Adrenal gland (tissue), 12 donors: ENCODE data around the gene NUAK2. TPM values are rescaled to one million over a fixed set of nuclear protein-coding genes. Genes with fewer than 3 reads are reported as not detected.

ENCODE experiments used
- DNase-seq, 7 donors: peaks; one replicate each; pipeline ENCODE4 v3.0.0-alpha.2; 2019 to 2020
- H3K27ac ChIP-seq, 5 donors: fragments of 200-600 bp; sonication (generic) in 4 of 5; 1 replicate in 3 of 5; 2 replicates in 2 of 5; pipeline versions ENCODE4 v1.5.1 to v1.8.0; 2016 to 2020; ENCODE audit warnings: mild to moderate bottlenecking in 1 of 5
- H3K27me3 ChIP-seq: fragments of 200-600 bp; 2 replicates; pipeline ENCODE4 v1.8.0; 2021
- H3K36me3 ChIP-seq, 2 donors: fragments of 200-600 bp; replicated peaks in 1 of 2; 1 replicate in 1 of 2; 2 replicates in 1 of 2; pipeline versions ENCODE4 v1.5.1 to v1.8.0; 2018 to 2022
- H3K4me1 ChIP-seq, 2 donors: fragments of 200-600 bp; replicated peaks in 1 of 2; 1 replicate in 1 of 2; 2 replicates in 1 of 2; pipeline versions ENCODE4 v1.5.1 to v1.8.0; 2018 to 2021
- H3K4me3 ChIP-seq, 4 donors: fragments of 200-600 bp; sonication (generic) in 3 of 4; one replicate each; pipeline ENCODE4 v1.5.1; 2016 to 2018
- H3K9me3 ChIP-seq, 3 donors: fragments of 200-600 bp; sonication (generic) in 1 of 3; replicated peaks in 1 of 3; 1 replicate in 2 of 3; 2 replicates in 1 of 3; pipeline versions ENCODE4 v1.5.1 to v1.8.0; 2016 to 2021
- POLR2A ChIP-seq, 2 donors: fragments of 450-650 bp; IDR thresholded peaks; one replicate each; pipeline ENCODE4 v1.6.1; 2017; ENCODE audit warnings: antibody characterized with exemption in 2 of 2, mild to moderate bottlenecking in 2 of 2, moderate library complexity in 1 of 2
- WGBS, 4 donors: extraction: QIAGEN DNeasy Blood & Tissue Kit in 2 of 4; methylation state at CpG; one replicate each; pipeline versions ENCODE4 v1.1.5 to v1.1.7; 2013 to 2017; 5-methylcytosine and 5-hydroxymethylcytosine counted together
- intact Hi-C, 2 donors: fragments of 100-400 bp; cut with DNase I; formaldehyde crosslinking; loops; one replicate each; pipeline versions ENCODE4 v1.14.1 to v1.15.0; 2022 to 2023
- polyA plus RNA-seq, 3 donors: library from polyadenylated mRNA; stranded (reverse); fragments of 200-250 nt in 2 of 3; fragments of 350-450 nt in 1 of 3; fragmentation: Illumina TruSeq in 1 of 3; extraction: RNeasy Lipid Tissue Mini Kit (QIAGEN cat#74804) in 1 of 3; gene quantifications; one replicate each; pipeline ENCODE4 v1.2.3, GENCODE V29; 2013 to 2014
- total RNA-seq, 9 donors: library from RNA; depleted of rRNA in 4 of 9; stranded (reverse); fragments of >200 nt in 4 of 9; fragments of 120-200 nt in 1 of 9; fragmentation: NEBNext Ultra II Directional in 1 of 9; extraction: Animal tissue kit (Norgen Biotek cat#: 25700) in 1 of 9; gene quantifications; one replicate each; pipeline versions ENCODE4 v1.1.0 to v1.2.4, GENCODE V29; 2013 to 2023
- TF ChIP-seq, protein P1 (sequence below), 6 experiments: fragments of 450-650 bp in 4 of 6; fragments of 200-600 bp in 2 of 6; sonication (generic) in 1 of 6; IDR thresholded peaks; 1 replicate in 5 of 6; 2 replicates in 1 of 6; pipeline versions ENCODE4 v1.5.1 to v1.8.0; 2016 to 2021; ENCODE audit warnings: antibody characterized with exemption in 6 of 6, mild to moderate bottlenecking in 2 of 6, moderate library complexity in 1 of 6
- donor health status: healthy with polysubstance abuse.
- donor health status: Bipolar disorder and iron deficiency.
- donor health status: DM: yes; HTN: yes; CAD: no.
- donor health status: DM: no; HTN: no; CAD: no.
- donor health status: DM: no; HTN: no; CAD: no.
- donor health status: DM: yes; HTN: yes; CAD: no.

Gene NUAK2
- total and polyA plus RNA-seq, 12 donors = 0.95 to 9.9 (median 4.0) TPM

DNA sequence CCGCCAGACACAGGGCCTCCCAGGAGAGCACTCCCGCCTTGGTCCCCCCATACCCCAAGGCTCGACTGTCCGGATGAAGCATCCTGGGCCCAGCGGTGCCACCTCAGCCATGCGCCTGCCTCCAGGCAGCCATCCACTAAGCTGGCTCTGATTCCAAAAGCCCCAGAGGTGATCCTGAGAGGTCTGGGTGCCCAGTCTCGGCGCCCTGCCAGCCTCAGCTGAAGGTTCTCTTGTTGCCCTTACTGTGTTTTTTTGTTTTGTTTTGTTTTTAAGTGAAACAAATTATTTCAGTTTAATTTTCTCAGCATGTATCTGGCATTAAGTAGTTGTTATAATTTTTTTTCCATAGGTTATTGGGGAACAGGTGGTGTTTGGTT is 44.9 kb downstream of the NUAK2 start:
- Histone ChIP-seq H3K9me3 (no peaks in the 10 kb centered on the region), H3K27ac (no peak overlapping the region), H3K27me3 (no peaks in the 10 kb centered on the region), H3K4me1 (peaks cover 0 to 12% of the 10 kb centered on the region in 2 donors), H3K36me3 (peaks cover 0 to 3% of the 10 kb centered on the region in 2 donors), H3K4me3 (no peak overlapping the region)
- no peak for DNase-seq
- TF ChIP-seq, protein P1, sequence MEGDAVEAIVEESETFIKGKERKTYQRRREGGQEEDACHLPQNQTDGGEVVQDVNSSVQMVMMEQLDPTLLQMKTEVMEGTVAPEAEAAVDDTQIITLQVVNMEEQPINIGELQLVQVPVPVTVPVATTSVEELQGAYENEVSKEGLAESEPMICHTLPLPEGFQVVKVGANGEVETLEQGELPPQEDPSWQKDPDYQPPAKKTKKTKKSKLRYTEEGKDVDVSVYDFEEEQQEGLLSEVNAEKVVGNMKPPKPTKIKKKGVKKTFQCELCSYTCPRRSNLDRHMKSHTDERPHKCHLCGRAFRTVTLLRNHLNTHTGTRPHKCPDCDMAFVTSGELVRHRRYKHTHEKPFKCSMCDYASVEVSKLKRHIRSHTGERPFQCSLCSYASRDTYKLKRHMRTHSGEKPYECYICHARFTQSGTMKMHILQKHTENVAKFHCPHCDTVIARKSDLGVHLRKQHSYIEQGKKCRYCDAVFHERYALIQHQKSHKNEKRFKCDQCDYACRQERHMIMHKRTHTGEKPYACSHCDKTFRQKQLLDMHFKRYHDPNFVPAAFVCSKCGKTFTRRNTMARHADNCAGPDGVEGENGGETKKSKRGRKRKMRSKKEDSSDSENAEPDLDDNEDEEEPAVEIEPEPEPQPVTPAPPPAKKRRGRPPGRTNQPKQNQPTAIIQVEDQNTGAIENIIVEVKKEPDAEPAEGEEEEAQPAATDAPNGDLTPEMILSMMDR (IDR thresholded peaks at IDR 0.05) = no peak
- TF ChIP-seq POLR2A (IDR thresholded peaks at IDR 0.05) = no peak
- 66 to 98% (median 87%) methylated on average over 6 to 8 of the region's 8 CpGs for WGBS, 4 donors
- intact Hi-C loops = loop anchor here (10.0 kb wide), 2 partner anchors 158 to 218 kb away; no protein-coding TSS in a partner anchor

DNA sequence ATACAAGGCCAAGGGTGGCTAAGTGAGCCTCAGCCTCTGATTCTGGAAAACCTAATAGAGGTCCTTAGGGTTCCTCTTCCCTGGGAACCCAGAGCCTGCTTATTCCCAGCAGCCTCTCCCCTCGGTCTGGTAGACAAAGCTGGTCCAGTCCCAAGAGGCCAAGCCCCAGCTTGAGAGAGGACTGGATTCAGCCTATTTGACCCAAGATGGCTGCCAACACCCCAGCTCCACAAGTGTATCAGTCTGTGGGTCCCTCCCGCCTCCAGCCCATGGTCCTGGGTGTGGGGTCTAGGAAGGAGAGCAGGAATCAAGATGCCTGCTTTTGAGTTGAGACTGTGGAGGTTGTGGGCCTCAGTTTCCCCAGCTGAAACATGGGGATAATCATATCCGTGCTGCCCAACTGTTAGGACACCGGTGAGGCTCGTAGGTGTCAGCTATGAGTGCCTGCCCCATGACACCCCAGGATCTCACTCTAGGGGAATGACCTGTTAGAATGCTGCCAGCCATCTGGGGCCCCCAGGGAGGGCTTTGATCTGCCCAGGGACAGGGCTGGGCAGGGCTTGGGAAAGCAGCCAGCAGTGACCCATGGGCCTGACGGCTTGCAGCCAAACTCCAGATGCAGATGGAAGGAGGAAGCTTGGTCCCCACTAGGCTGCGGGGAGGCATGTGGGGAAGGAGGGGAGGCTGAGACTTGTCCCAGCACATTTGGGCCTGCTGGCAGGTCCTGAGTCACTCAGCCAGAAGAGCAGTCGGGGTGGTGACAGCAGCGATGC is 45.4 kb downstream of the NUAK2 start:
- peaks cover 0 to 8% of the 10 kb centered on the region in 2 donors for H3K36me3 ChIP-seq
- no peak overlapping the region for H3K27ac ChIP-seq
- 70 to 87% (median 86%) methylated on average over 4 to 9 of the region's 9 CpGs for WGBS, 4 donors
- no peaks in the 10 kb centered on the region for H3K9me3 ChIP-seq
- no peak overlapping the region for H3K4me3 ChIP-seq
- H3K27me3 ChIP-seq = no peaks in the 10 kb centered on the region
- no peak for DNase-seq
- no peak for TF ChIP-seq POLR2A (IDR thresholded peaks at IDR 0.05)
- TF ChIP-seq, protein P1 (IDR thresholded peaks at IDR 0.05) = no peak
- intact Hi-C loops = loop anchor here (2.0 to 10.0 kb wide), 3 partner anchors 47 to 219 kb away; no protein-coding TSS in a partner anchor
- H3K4me1 ChIP-seq = peaks cover 0 to 12% of the 10 kb centered on the region in 2 donors

DNA sequence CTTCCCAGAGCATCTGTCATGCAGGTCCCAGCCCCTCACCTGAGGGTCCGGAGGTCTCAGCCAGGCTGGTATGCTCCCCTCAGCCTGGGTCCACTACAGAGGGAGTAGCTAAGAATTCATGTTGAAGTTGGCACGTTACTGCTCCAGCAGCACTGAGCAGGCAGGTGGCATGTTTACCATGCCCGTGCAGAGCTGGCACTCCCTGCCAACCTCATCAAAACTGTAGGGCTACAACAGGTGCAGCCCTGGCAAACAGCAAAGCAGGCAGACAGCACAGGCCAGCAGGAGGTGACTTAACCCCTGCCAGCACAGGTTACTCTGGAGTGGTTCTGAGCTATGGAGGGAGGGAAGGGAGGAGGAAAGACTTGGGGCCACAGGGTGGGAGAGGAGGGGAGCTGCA is 46.4 kb downstream of the NUAK2 start:
- Histone ChIP-seq H3K36me3 (peaks cover 0 to 9% of the 10 kb centered on the region in 2 donors), H3K4me3 (no peak overlapping the region), H3K9me3 (no peaks in the 10 kb centered on the region), H3K27ac (no peak overlapping the region), H3K27me3 (no peaks in the 10 kb centered on the region), H3K4me1 (peaks cover 0 to 12% of the 10 kb centered on the region in 2 donors)
- TF ChIP-seq POLR2A (IDR thresholded peaks at IDR 0.05) = no peak
- TF ChIP-seq, protein P1 (IDR thresholded peaks at IDR 0.05) = no peak
- intact Hi-C loops = loop anchor here (2.0 to 10.0 kb wide), 3 partner anchors 48 to 220 kb away; no protein-coding TSS in a partner anchor
- DNase-seq = no peak
- 72 to 88% (median 84%) methylated on average over 2 to 3 of the region's 3 CpGs for WGBS, 4 donors

DNA sequence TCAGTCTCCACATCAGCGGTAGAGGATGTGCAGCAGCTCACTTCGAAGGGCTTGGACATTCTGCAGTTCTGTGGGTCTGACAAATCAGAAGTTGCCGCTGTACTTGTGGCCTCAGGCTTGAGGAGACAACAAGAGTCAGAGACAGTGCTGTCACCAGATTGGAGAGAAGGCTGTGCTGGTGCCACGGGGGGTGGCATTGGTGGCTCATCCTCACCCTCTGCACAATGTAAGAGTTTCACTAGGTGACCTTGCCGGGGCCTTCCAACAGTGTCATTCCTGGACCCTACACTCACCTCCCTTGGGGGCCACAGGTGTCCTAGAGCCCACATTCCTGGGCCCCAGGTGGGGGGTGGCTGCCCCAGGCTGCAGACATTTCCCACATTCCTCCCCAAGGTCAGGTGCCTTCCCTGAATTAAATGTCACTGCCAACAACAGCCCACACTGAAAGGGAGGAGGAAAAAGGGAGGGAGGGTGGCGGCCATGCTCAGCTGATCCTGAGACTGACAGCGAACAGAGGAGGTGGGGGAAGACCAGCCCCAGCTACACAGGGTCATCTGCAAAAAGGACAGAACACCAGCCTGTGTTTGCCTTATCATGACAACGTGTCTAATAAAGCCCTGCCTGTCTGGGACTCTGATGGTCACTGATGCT is 47.4 kb downstream of the NUAK2 start:
- no peak for TF ChIP-seq POLR2A (IDR thresholded peaks at IDR 0.05)
- TF ChIP-seq, protein P1 (IDR thresholded peaks at IDR 0.05) = no peak
- Histone ChIP-seq H3K4me1 (peaks cover 0 to 12% of the 10 kb centered on the region in 2 donors), H3K27ac (peak overlapping the region in 4 of 5 donors; percentile 24 to 76 (median 50)), H3K36me3 (peaks cover 0 to 9% of the 10 kb centered on the region in 2 donors), H3K27me3 (no peaks in the 10 kb centered on the region), H3K4me3 (no peak overlapping the region), H3K9me3 (no peaks in the 10 kb centered on the region)
- intact Hi-C loops = loop anchor here (2.0 to 10.0 kb wide), 3 partner anchors 49 to 221 kb away; no protein-coding TSS in a partner anchor
- peak in 6 of 7 donors; percentile 64 to 81 (median 76) for DNase-seq
- whole genome bisulfite sequencing, 4 donors = 47 to 52% (median 49%) methylated on average over 5 to 8 of the region's 8 CpGs
